Measurements from ENCODE around the gene MIOS.
"Not testable (repeated sequence)": the region's sequence is repeated elsewhere in the genome, so short reads cannot be mapped to it uniquely, and the experiment has no call there.

MIOS gene

DNA sequence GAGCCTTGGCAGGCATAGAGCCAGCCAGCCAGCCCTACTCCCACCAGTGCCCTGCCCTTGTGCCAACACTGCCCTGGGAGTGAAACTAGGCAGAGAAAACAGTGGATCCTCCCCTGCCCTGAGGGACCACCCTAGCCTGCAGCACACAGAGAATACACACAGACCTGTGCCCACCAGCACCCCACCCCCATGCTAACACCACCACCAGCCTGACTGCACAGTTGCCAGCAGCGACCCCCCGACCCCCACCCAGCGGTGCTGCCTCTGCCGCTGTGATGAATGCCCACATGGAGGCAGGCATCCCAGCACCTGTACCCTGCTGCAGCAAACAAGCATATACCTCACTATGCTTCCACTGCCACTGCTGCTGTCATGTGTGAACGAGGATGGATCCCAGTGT, 9.4 kb upstream of the MIOS start:
- H3K9me2 ChIP-seq (replicated peaks; ENCODE audit: low read depth, low read length) = no peaks in the 10 kb centered on the region
- H3K27me3 ChIP-seq (ENCODE audit: insufficient read depth, low read length, poor library complexity, severe bottlenecking) = no peaks in the 10 kb centered on the region
- no peaks in the 10 kb centered on the region for H4K20me1 ChIP-seq (ENCODE audit: insufficient read depth, low read length, poor library complexity, severe bottlenecking)
- no peaks in the 10 kb centered on the region for H3K36me3 ChIP-seq (ENCODE audit: insufficient read depth, low read length)
- no peak overlapping the region for H3K4me2 ChIP-seq (ENCODE audit: low read depth, low read length, poor library complexity, severe bottlenecking)
- no peak overlapping the region for H2AFZ ChIP-seq (ENCODE audit: low read length)
- H3K4me3 ChIP-seq (ENCODE audit: low read length, poor library complexity, severe bottlenecking) = no peak overlapping the region
- H3F3A ChIP-seq (ENCODE audit: low read depth) = no peaks in the 10 kb centered on the region
- no peaks in the 10 kb centered on the region for H3K4me1 ChIP-seq (ENCODE audit: insufficient read depth, low read length, poor library complexity, severe bottlenecking)
- no peaks in the 10 kb centered on the region for H3K9me3 ChIP-seq (ENCODE audit: insufficient read depth, low read depth, low read length)
- TF ChIP-seq, protein P1, sequence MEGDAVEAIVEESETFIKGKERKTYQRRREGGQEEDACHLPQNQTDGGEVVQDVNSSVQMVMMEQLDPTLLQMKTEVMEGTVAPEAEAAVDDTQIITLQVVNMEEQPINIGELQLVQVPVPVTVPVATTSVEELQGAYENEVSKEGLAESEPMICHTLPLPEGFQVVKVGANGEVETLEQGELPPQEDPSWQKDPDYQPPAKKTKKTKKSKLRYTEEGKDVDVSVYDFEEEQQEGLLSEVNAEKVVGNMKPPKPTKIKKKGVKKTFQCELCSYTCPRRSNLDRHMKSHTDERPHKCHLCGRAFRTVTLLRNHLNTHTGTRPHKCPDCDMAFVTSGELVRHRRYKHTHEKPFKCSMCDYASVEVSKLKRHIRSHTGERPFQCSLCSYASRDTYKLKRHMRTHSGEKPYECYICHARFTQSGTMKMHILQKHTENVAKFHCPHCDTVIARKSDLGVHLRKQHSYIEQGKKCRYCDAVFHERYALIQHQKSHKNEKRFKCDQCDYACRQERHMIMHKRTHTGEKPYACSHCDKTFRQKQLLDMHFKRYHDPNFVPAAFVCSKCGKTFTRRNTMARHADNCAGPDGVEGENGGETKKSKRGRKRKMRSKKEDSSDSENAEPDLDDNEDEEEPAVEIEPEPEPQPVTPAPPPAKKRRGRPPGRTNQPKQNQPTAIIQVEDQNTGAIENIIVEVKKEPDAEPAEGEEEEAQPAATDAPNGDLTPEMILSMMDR (conservative IDR thresholded peaks at IDR 0.05; ENCODE audit: low read length) = no peak
- TF ChIP-seq EZH2phosphoT487 (IDR thresholded peaks at IDR 0.05; ENCODE audit: borderline replicate concordance) = no peak
- H3K9ac ChIP-seq (ENCODE audit: low read depth, low read length, poor library complexity, severe bottlenecking) = no peak overlapping the region
- H3K79me2 ChIP-seq (ENCODE audit: insufficient read depth, low read length) = no peaks in the 10 kb centered on the region

DNA sequence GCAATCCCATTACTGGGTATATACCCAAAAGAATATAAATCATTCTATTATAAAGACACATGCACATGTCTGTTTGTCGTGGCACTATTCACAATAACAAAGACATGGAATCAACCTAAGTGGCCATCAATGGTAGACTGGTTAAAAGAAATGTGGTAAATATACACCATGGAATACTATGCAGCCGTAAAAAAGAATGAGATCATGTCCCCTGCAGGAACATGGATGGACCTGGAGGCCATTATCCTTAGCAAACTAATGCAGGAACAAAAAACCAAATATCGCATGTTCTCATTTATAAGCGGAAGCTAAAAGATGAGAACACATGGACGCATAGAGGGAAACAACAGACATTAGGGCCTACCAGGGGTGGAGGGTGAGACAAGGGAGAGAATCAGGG, 5.1 kb upstream of the MIOS start:
- not testable (repeated sequence) for H3F3A ChIP-seq (ENCODE audit: low read depth); H3K79me2 ChIP-seq (ENCODE audit: insufficient read depth, low read length); H4K20me1 ChIP-seq (ENCODE audit: insufficient read depth, low read length, poor library complexity, severe bottlenecking); H3K27me3 ChIP-seq (ENCODE audit: insufficient read depth, low read length, poor library complexity, severe bottlenecking); H3K9me3 ChIP-seq (ENCODE audit: insufficient read depth, low read depth, low read length); H3K4me2 ChIP-seq (ENCODE audit: low read depth, low read length, poor library complexity, severe bottlenecking); H2AFZ ChIP-seq (ENCODE audit: low read length); H3K4me1 ChIP-seq (ENCODE audit: insufficient read depth, low read length, poor library complexity, severe bottlenecking); H3K9ac ChIP-seq (ENCODE audit: low read depth, low read length, poor library complexity, severe bottlenecking); H3K9me2 ChIP-seq (replicated peaks; ENCODE audit: low read depth, low read length); H3K4me3 ChIP-seq (ENCODE audit: low read length, poor library complexity, severe bottlenecking); H3K36me3 ChIP-seq (ENCODE audit: insufficient read depth, low read length)

DNA sequence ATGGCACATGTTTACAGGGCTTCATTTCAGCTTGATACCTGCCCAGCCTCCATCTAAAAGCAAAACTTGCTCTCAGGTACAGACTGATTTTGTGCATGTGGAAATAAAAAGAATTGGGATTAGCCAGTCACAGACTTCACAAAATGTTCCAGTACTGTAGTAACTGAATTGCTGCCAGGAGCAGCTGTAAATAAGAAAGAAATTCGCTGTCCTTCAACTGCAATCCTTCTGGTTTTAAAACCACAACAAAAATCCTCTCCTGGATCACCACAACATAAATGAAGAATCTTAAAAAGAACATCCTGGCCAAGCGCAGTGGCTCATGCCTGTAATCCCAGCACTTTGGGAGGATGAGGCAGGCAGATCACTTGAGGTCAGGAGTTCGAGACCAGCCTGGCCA, 3.9 kb upstream of the MIOS start:
- Histone ChIP-seq H4K20me1 (ENCODE audit: insufficient read depth, low read length, poor library complexity, severe bottlenecking) (no peaks in the 10 kb centered on the region), H2AFZ (ENCODE audit: low read length) (no peak overlapping the region), H3F3A (ENCODE audit: low read depth) (no peaks in the 10 kb centered on the region), H3K9me2 (replicated peaks; ENCODE audit: low read depth, low read length) (no peaks in the 10 kb centered on the region), H3K9me3 (ENCODE audit: insufficient read depth, low read depth, low read length) (no peaks in the 10 kb centered on the region), H3K79me2 (ENCODE audit: insufficient read depth, low read length) (peaks cover 7% of the 10 kb centered on the region), H3K4me2 (ENCODE audit: low read depth, low read length, poor library complexity, severe bottlenecking) (no peak overlapping the region), H3K9ac (ENCODE audit: low read depth, low read length, poor library complexity, severe bottlenecking) (no peak overlapping the region), H3K4me3 (ENCODE audit: low read length, poor library complexity, severe bottlenecking) (no peak overlapping the region), H3K4me1 (ENCODE audit: insufficient read depth, low read length, poor library complexity, severe bottlenecking) (peaks cover 14% of the 10 kb centered on the region), H3K27me3 (ENCODE audit: insufficient read depth, low read length, poor library complexity, severe bottlenecking) (no peaks in the 10 kb centered on the region), H3K36me3 (ENCODE audit: insufficient read depth, low read length) (no peaks in the 10 kb centered on the region)
- TF ChIP-seq, protein P1 (conservative IDR thresholded peaks at IDR 0.05; ENCODE audit: low read length) = no peak

DNA sequence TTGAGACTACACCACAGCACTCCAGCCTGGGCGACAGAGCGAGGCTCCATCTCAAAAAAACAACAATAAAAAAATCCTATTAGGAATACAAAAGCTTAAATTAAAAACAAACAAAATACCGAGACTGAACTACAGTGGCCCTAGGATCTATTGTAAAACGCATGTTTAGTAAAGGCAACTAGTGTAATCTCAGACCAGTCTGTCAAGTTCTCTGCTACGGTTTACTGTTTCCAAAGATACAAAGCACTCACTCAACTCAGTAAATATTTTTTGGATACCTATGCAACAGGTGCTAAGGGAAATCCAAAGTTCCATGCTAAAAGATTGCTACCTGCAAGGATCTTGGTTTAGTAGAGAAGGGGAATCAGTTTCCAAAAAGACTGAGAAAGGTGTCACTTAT, 3.4 kb upstream of the MIOS start:
- no peaks in the 10 kb centered on the region for H3K27me3 ChIP-seq (ENCODE audit: insufficient read depth, low read length, poor library complexity, severe bottlenecking)
- peaks cover 19% of the 10 kb centered on the region for H3K4me1 ChIP-seq (ENCODE audit: insufficient read depth, low read length, poor library complexity, severe bottlenecking)
- H3K36me3 ChIP-seq (ENCODE audit: insufficient read depth, low read length) = no peaks in the 10 kb centered on the region
- peaks cover 12% of the 10 kb centered on the region for H3K79me2 ChIP-seq (ENCODE audit: insufficient read depth, low read length)
- no peaks in the 10 kb centered on the region for H3K9me3 ChIP-seq (ENCODE audit: insufficient read depth, low read depth, low read length)
- peaks cover 1% of the 10 kb centered on the region for H4K20me1 ChIP-seq (ENCODE audit: insufficient read depth, low read length, poor library complexity, severe bottlenecking)
- H2AFZ ChIP-seq (ENCODE audit: low read length) = no peak overlapping the region
- no peak overlapping the region for H3K4me2 ChIP-seq (ENCODE audit: low read depth, low read length, poor library complexity, severe bottlenecking)
- H3K9ac ChIP-seq (ENCODE audit: low read depth, low read length, poor library complexity, severe bottlenecking) = no peak overlapping the region
- TF ChIP-seq EZH2phosphoT487 (IDR thresholded peaks at IDR 0.05; ENCODE audit: borderline replicate concordance) = no peak
- no peaks in the 10 kb centered on the region for H3F3A ChIP-seq (ENCODE audit: low read depth)
- H3K9me2 ChIP-seq (replicated peaks; ENCODE audit: low read depth, low read length) = no peaks in the 10 kb centered on the region
- H3K4me3 ChIP-seq (ENCODE audit: low read length, poor library complexity, severe bottlenecking) = no peak overlapping the region
